H1 (cell line): ENCODE data around the gene LRRC9. TPM values are rescaled to one million over a fixed set of nuclear protein-coding genes. Genes with fewer than 3 reads are reported as not detected.

ENCODE experiments used
- CTCF ChIA-PET: fragments of 300-600 bp; sonication (Branson Sonifier 250); formaldehyde crosslinking; loops from one replicate; lab custom pipeline; 2021; ENCODE audit not compliant: partially characterized antibody; lab: Charles Lee
- POLR2A ChIA-PET: fragments of 300-600 bp; sonication (Branson Sonifier 250); formaldehyde crosslinking; loops from one replicate; lab custom pipeline; 2021; ENCODE audit warnings: inconsistent platforms; ENCODE audit not compliant: partially characterized antibody; lab: Charles Lee
- DNase-seq, 2 experiments: peaks; one replicate each; pipeline versions ENCODE4 v3.0.0 to v3.0.0-alpha.2; 2010 to 2022; ENCODE audit warnings: low spot score in 2 of 2, low read depth in 1 of 2, mixed read lengths in 1 of 2
- FAIRE-seq: peaks from 2 replicates; lab custom pipeline; 2011; peaks lifted over from hg19 to GRCh38; lab: Jason Lieb, UNC
- H2AFZ ChIP-seq: 2 replicates; pipeline ENCODE4 v1.8.1; 2012; ENCODE audit warnings: low read length, inconsistent platforms
- H2AK5ac ChIP-seq: 2 replicates; pipeline ENCODE4 v1.6.1; 2013; ENCODE audit warnings: low read depth, low read length
- H2BK120ac ChIP-seq: replicated peaks from 2 replicates; pipeline ENCODE3; 2013; ENCODE audit warnings: low read depth, low read length, inconsistent platforms
- H2BK12ac ChIP-seq: 2 replicates; pipeline ENCODE4 v1.6.1; 2013; ENCODE audit warnings: low read depth, low read length
- H2BK15ac ChIP-seq: 2 replicates; pipeline ENCODE4 v1.6.1; 2013; ENCODE audit warnings: low read length
- H2BK20ac ChIP-seq: 2 replicates; pipeline ENCODE4 v1.6.1; 2013; ENCODE audit warnings: low read length
- H2BK5ac ChIP-seq: 2 replicates; pipeline ENCODE4 v1.6.1; 2013; ENCODE audit warnings: low read depth, low read length
- H3K14ac ChIP-seq: 2 replicates; pipeline ENCODE4 v1.6.1; 2013; ENCODE audit warnings: inconsistent platforms; ENCODE audit not compliant: insufficient read length
- H3K18ac ChIP-seq: 2 replicates; pipeline ENCODE4 v1.6.1; 2013; ENCODE audit warnings: low read length; ENCODE audit errors: extremely low read depth
- H3K23ac ChIP-seq: 2 replicates; pipeline ENCODE4 v1.6.1; 2013; ENCODE audit warnings: inconsistent platforms; ENCODE audit not compliant: insufficient read length
- H3K23me2 ChIP-seq: 2 replicates; pipeline ENCODE4 v1.6.1; 2013; ENCODE audit warnings: low read depth, low read length
- H3K27ac ChIP-seq: 2 replicates; pipeline ENCODE4 v1.6.1; 2011; ENCODE audit warnings: low read depth, low read length, inconsistent platforms
- H3K27me3 ChIP-seq, 4 experiments: replicated peaks in 1 of 4; 1 replicate in 1 of 4; 2 replicates in 3 of 4; pipeline versions ENCODE4 v1.6.1 to v1.8.1; 2011 to 2013; ENCODE audit warnings: low read length in 3 of 4, mild to moderate bottlenecking in 3 of 4, inconsistent platforms in 2 of 4, mixed read lengths in 2 of 4, moderate library complexity in 1 of 4; ENCODE audit not compliant: control insufficient read depth in 3 of 4, insufficient read depth in 3 of 4; ENCODE audit errors: extremely low read depth in 1 of 4
- H3K36me3 ChIP-seq, 4 experiments: 2 replicates each; pipeline versions ENCODE4 v1.6.1 to v1.8.1; 2011 to 2013; ENCODE audit warnings: mild to moderate bottlenecking in 4 of 4, low read length in 3 of 4, moderate library complexity in 2 of 4, control low read depth in 1 of 4, inconsistent platforms in 1 of 4; ENCODE audit not compliant: insufficient read depth in 4 of 4, control insufficient read depth in 2 of 4
- H3K4ac ChIP-seq: replicated peaks from 2 replicates; pipeline ENCODE3; 2013; ENCODE audit warnings: low read length, low read depth, mixed read lengths, inconsistent platforms; ENCODE audit not compliant: insufficient read length
- H3K4me1 ChIP-seq, 4 experiments: replicated peaks in 1 of 4; 1 replicate in 1 of 4; 2 replicates in 3 of 4; pipeline versions ENCODE4 v1.6.1 to v1.8.1; 2011 to 2013; ENCODE audit warnings: low read length in 3 of 4, inconsistent platforms in 2 of 4, mixed read lengths in 1 of 4; ENCODE audit not compliant: insufficient read depth in 4 of 4, control insufficient read depth in 3 of 4
- H3K4me2 ChIP-seq, 2 experiments: 2 replicates each; pipeline versions ENCODE4 v1.6.1 to v1.8.1; 2011 to 2013; ENCODE audit warnings: low read depth in 2 of 2, low read length in 2 of 2, control low read depth in 1 of 2, inconsistent platforms in 1 of 2, mild to moderate bottlenecking in 1 of 2; ENCODE audit not compliant: insufficient read depth in 1 of 2
- H3K4me3 ChIP-seq, 4 experiments: fragments of 200-600, 300-600 bp in 1 of 4; sonication (generic), shearing (Covaris generic), sonication (Bioruptor Twin) in 1 of 4; 2 replicates each; pipeline versions ENCODE4 v1.5.1 to v1.8.1; 2011 to 2016; ENCODE audit warnings: low read length in 4 of 4, low read depth in 3 of 4, control low read depth in 2 of 4, inconsistent platforms in 2 of 4, mild to moderate bottlenecking in 2 of 4, mixed read lengths in 1 of 4, moderate library complexity in 1 of 4; ENCODE audit not compliant: insufficient read depth in 2 of 4; ENCODE audit errors: extremely low read depth in 1 of 4
- H3K56ac ChIP-seq: replicated peaks from 2 replicates; pipeline ENCODE3; 2013; ENCODE audit warnings: low read depth, mild to moderate bottlenecking, mixed read lengths, low read length, inconsistent platforms; ENCODE audit not compliant: insufficient read length
- H3K79me1 ChIP-seq: 2 replicates; pipeline ENCODE4 v1.6.1; 2013; ENCODE audit warnings: low read depth, low read length, control low read depth
- H3K79me2 ChIP-seq, 2 experiments: 2 replicates each; pipeline versions ENCODE4 v1.6.1 to v1.8.1; 2012 to 2013; ENCODE audit warnings: low read length in 2 of 2, mild to moderate bottlenecking in 2 of 2, inconsistent platforms in 1 of 2; ENCODE audit not compliant: insufficient read depth in 2 of 2, control insufficient read depth in 1 of 2
- H3K9ac ChIP-seq, 4 experiments: replicated peaks in 1 of 4; 1 replicate in 1 of 4; 2 replicates in 3 of 4; pipeline versions ENCODE4 v1.6.1 to v1.8.1; 2011 to 2013; ENCODE audit warnings: low read depth in 3 of 4, low read length in 3 of 4, control low read depth in 2 of 4, mild to moderate bottlenecking in 2 of 4, moderate library complexity in 2 of 4, inconsistent platforms in 1 of 4; ENCODE audit errors: extremely low read depth in 1 of 4
- H3K9me3 ChIP-seq, 2 experiments: 2 replicates each; pipeline versions ENCODE4 v1.6.1 to v1.8.1; 2012 to 2013; ENCODE audit warnings: mild to moderate bottlenecking in 2 of 2, moderate library complexity in 2 of 2, control low read depth in 1 of 2, inconsistent platforms in 1 of 2, low read depth in 1 of 2, low read length in 1 of 2, mixed read lengths in 1 of 2; ENCODE audit not compliant: insufficient read depth in 2 of 2
- H4K20me1 ChIP-seq, 2 experiments: replicated peaks in 1 of 2; 2 replicates each; pipeline versions ENCODE3 to v1.8.1; 2011 to 2013; ENCODE audit warnings: inconsistent platforms in 2 of 2, low read length in 2 of 2, mild to moderate bottlenecking in 1 of 2; ENCODE audit not compliant: insufficient read depth in 2 of 2, control insufficient read depth in 1 of 2
- H4K5ac ChIP-seq: 2 replicates; pipeline ENCODE4 v1.6.1; 2013; ENCODE audit warnings: low read length, low read depth, mixed read lengths, inconsistent platforms; ENCODE audit not compliant: insufficient read length
- H4K8ac ChIP-seq: 2 replicates; pipeline ENCODE4 v1.8.0; 2013; ENCODE audit warnings: mild to moderate bottlenecking, moderate library complexity, low read length, inconsistent platforms; ENCODE audit not compliant: insufficient read depth; ENCODE audit errors: extremely low read depth
- H4K91ac ChIP-seq: replicated peaks from 2 replicates; pipeline ENCODE3; 2013; ENCODE audit warnings: low read length, mixed read lengths, inconsistent platforms; ENCODE audit not compliant: insufficient read length
- CREB1 ChIP-seq: IDR thresholded peaks from 2 replicates; pipeline ENCODE4 v1.6.1; 2012; ENCODE audit warnings: inconsistent platforms
- GABPA ChIP-seq: IDR thresholded peaks from 2 replicates; pipeline ENCODE4 v1.6.1; 2011; ENCODE audit warnings: mild to moderate bottlenecking, low read length, moderate library complexity, borderline replicate concordance; ENCODE audit not compliant: insufficient read depth
- HDAC2 ChIP-seq, 2 experiments: fragments of 300-600 bp in 1 of 2; sonication (generic) in 1 of 2; IDR thresholded peaks; 2 replicates each; pipeline ENCODE4 v1.6.1; 2011 to 2012; ENCODE audit warnings: low read depth in 2 of 2, low read length in 2 of 2, mild to moderate bottlenecking in 2 of 2, moderate library complexity in 2 of 2, borderline replicate concordance in 1 of 2, inconsistent platforms in 1 of 2
- JUND ChIP-seq: IDR thresholded peaks from 2 replicates; pipeline ENCODE4 v1.6.1; 2011; ENCODE audit warnings: mild to moderate bottlenecking, improper control_type of control experiment, low read length
- NANOG ChIP-seq: IDR thresholded peaks from 2 replicates; pipeline ENCODE4 v1.6.1; 2011; ENCODE audit warnings: low read length, low read depth, mild to moderate bottlenecking, inconsistent platforms; ENCODE audit not compliant: insufficient read depth, poor library complexity, severe bottlenecking
- NRF1 ChIP-seq: IDR thresholded peaks from 2 replicates; pipeline ENCODE4 v1.6.1; 2011; ENCODE audit warnings: mild to moderate bottlenecking, low read depth, low read length, improper control_type of control experiment
- RBBP5 ChIP-seq: IDR thresholded peaks from 2 replicates; pipeline ENCODE4 v1.7.1; 2012; ENCODE audit warnings: low read depth, mild to moderate bottlenecking, inconsistent platforms, low read length, moderate library complexity, borderline replicate concordance
- RFX5 ChIP-seq: IDR thresholded peaks from 2 replicates; pipeline ENCODE4 v1.6.1; 2011; ENCODE audit warnings: low read depth, low read length, improper control_type of control experiment, borderline replicate concordance
- RNF2 ChIP-seq: fragments of 200-900, 300-1000 bp; sonication (generic); IDR thresholded peaks from 2 replicates; pipeline ENCODE4 v1.7.1; 2016; ENCODE audit warnings: borderline replicate concordance, low read depth, mild to moderate bottlenecking, antibody characterized with exemption, low read length; ENCODE audit not compliant: poor library complexity, severe bottlenecking; ENCODE audit errors: missing control alignments
- RXRA ChIP-seq: IDR thresholded peaks from 2 replicates; pipeline ENCODE4 v1.6.1; 2011; ENCODE audit warnings: low read depth, mild to moderate bottlenecking, low read length, moderate library complexity; ENCODE audit not compliant: insufficient read depth
- TAF1 ChIP-seq: IDR thresholded peaks from 2 replicates; pipeline ENCODE4 v1.6.1; 2011; ENCODE audit warnings: mild to moderate bottlenecking, low read depth, low read length
- TBP ChIP-seq: IDR thresholded peaks from 2 replicates; pipeline ENCODE4 v1.6.1; 2011; ENCODE audit warnings: low read depth, low read length, improper control_type of control experiment
- WGBS, 2 experiments: shearing (Covaris generic) in 1 of 2; methylation state at CpG; one replicate each; pipeline versions ENCODE4 v1.1.6 to v1.1.7; 2013 to 2015; ENCODE audit warnings: low lambda C conversion rate in 2 of 2, mixed read lengths in 2 of 2, inconsistent platforms in 1 of 2, low coverage in 1 of 2, missing lambda C conversion rate in 1 of 2; ENCODE audit not compliant: insufficient replicate concordance in 2 of 2, insufficient coverage in 1 of 2, insufficient read length in 1 of 2; ENCODE audit errors: extremely low coverage in 1 of 2, missing lambda C conversion rate in 1 of 2; 5-methylcytosine and 5-hydroxymethylcytosine counted together
- polyA plus RNA-seq, 7 experiments: library from polyadenylated mRNA; depleted of rRNA in 3 of 7; stranded (reverse) in 5 of 7; unstranded in 2 of 7; fragments of >200 nt in 5 of 7; fragments of 200-250 nt in 2 of 7; gene quantifications; 1 replicate in 5 of 7; 2 replicates in 1 of 7; 4 replicates in 1 of 7; pipeline versions ENCODE4 v1.2.1 to v1.2.3, GENCODE V29; 2011 to 2013; ENCODE audit warnings: missing spikeins in 2 of 7, mixed read lengths in 2 of 7
- total RNA-seq: library from RNA; stranded (reverse); fragmentation: NEBNext Ultra II Directional; extraction: Animal tissue kit (Norgen Biotek cat#: 25700); gene quantifications from 2 replicates; pipeline ENCODE4 v1.2.1, GENCODE V29; 2021
- TF ChIP-seq, protein P1 (sequence below): IDR thresholded peaks from 2 replicates; pipeline ENCODE4 v1.6.1; 2012; ENCODE audit warnings: inconsistent platforms

LRRC9 gene
- total and polyA plus RNA-seq, 2 of the 8 experiments (the other 6 are each of a cell fraction or from before 2014, with no cell fraction given), result 0.12 to 0.84 TPM

DNA sequence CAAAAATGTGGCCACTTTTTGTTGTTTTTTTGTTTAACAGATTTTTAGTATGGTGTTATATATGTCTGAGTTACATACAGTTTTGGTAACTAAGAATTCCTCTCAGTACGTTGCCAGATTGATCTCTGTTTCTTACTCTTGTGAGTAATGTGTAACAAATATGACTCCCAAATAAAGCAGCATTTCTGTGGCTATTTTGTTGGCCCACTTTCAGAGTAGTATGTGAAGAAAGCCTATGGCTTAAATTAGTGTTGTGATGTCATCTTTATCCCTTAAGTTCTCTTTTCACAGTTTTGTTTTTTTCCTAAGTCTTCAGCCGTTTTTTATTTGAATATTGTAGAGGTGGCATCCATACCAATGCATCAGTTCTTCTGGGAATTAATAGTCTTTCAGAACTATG, 182.4 kb downstream of the LRRC9 start:
- no peak overlapping the region for H3K9ac ChIP-seq
- H3K18ac ChIP-seq, result no peak overlapping the region
- no peak overlapping the region for H2BK20ac ChIP-seq
- H4K91ac ChIP-seq, result no peak overlapping the region
- H3K27me3 ChIP-seq, result no peaks in the 10 kb centered on the region
- peaks cover 0 to 7% (median 2%) of the 10 kb centered on the region in 4 experiments; a peak in 2 of 8 replicates for H3K36me3 ChIP-seq
- H3K23me2 ChIP-seq, result no peaks in the 10 kb centered on the region
- no peak overlapping the region for H2BK120ac ChIP-seq
- peaks cover 0 to 85% of the 10 kb centered on the region in 2 experiments; a peak in 3 of 4 replicates for H3K79me2 ChIP-seq
- no peak overlapping the region for H2AK5ac ChIP-seq
- ChIA-PET POLR2A (no interaction called here), CTCF (no interaction called here)
- no peaks in the 10 kb centered on the region for H3K4me1 ChIP-seq
- no peaks in the 10 kb centered on the region for H3K9me3 ChIP-seq
- H2BK15ac ChIP-seq, result no peak overlapping the region
- FAIRE-seq (no peak), DNase-seq (no peak)
- no peak overlapping the region for H3K4me3 ChIP-seq
- H3K56ac ChIP-seq, result no peak overlapping the region
- no peak overlapping the region for H4K8ac ChIP-seq
- no peak overlapping the region for H3K4me2 ChIP-seq
- WGBS, 2 experiments, result 82% methylated on average over 2 of the region's 2 CpGs; no CpG with 5 or more reads in 1 of the 2 experiments
- no peak overlapping the region for H2BK5ac ChIP-seq
- H3K27ac ChIP-seq, result no peak overlapping the region
- no peak overlapping the region for H3K14ac ChIP-seq
- H3K23ac ChIP-seq, result no peak overlapping the region
- H2BK12ac ChIP-seq, result no peak overlapping the region
- no peak overlapping the region for H2AFZ ChIP-seq
- no peaks in the 10 kb centered on the region for H3K79me1 ChIP-seq
- no peak overlapping the region for H3K4ac ChIP-seq
- no peak overlapping the region for H4K5ac ChIP-seq
- H4K20me1 ChIP-seq, result peaks cover 3 to 7% of the 10 kb centered on the region in 2 experiments
- TF ChIP-seq RXRA (no peak), RNF2 (no peak), NANOG (no peak), NRF1 (no peak), TAF1 (no peak), RBBP5 (no peak), GABPA (no peak), HDAC2 (IDR thresholded peaks at IDR 0.05; ENCODE audit: borderline replicate concordance in 1 of 2, low read depth in 2 of 2, low read length in 2 of 2) (no peak), TBP (no peak), JUND (no peak), CREB1 (no peak), RFX5 (no peak)
- TF ChIP-seq, protein P1, sequence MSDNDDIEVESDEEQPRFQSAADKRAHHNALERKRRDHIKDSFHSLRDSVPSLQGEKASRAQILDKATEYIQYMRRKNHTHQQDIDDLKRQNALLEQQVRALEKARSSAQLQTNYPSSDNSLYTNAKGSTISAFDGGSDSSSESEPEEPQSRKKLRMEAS, result no peak
